PC-9 (cell line): ENCODE data around the gene CALM3.

Experiments
- EZH2 ChIP-seq: fragments of 200-600 bp; sonication (generic); IDR thresholded peaks from 2 replicates; pipeline ENCODE4 v1.8.0; 2017; ENCODE audit warnings: antibody characterized with exemption, low read depth
- TF ChIP-seq, protein P1 (sequence below): fragments of 200-600 bp; sonication (generic); conservative IDR thresholded peaks from 2 replicates; pipeline ENCODE4 v1.6.1; 2017; ENCODE audit warnings: mixed run types, antibody characterized with exemption, mild to moderate bottlenecking, moderate library complexity

DNA sequence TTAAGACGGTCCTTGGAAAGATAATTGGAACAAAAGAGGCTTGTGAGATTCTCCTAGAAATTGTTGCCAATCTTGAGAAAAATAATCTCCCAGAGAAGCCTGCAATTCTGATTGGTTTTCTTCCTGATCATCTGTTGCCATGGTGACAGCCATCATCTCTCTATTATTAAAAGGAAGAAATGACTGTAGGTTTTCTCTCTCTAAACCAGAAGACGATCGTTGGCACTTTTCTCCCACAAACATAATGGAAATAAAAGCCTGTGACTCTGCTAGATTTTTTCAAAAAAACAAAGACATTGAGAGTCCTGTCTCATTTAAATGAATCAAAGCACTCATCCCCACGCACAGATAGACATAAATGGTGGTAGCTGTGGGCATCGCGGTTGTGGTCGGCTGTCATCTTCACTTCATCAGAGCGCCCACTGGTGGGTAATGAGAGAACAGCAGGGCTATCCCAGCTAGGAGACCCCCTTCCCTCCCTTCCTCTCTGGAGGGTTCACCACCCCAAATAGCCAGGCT is 21.7 kb upstream of the CALM3 start:
- TF ChIP-seq, protein P1, sequence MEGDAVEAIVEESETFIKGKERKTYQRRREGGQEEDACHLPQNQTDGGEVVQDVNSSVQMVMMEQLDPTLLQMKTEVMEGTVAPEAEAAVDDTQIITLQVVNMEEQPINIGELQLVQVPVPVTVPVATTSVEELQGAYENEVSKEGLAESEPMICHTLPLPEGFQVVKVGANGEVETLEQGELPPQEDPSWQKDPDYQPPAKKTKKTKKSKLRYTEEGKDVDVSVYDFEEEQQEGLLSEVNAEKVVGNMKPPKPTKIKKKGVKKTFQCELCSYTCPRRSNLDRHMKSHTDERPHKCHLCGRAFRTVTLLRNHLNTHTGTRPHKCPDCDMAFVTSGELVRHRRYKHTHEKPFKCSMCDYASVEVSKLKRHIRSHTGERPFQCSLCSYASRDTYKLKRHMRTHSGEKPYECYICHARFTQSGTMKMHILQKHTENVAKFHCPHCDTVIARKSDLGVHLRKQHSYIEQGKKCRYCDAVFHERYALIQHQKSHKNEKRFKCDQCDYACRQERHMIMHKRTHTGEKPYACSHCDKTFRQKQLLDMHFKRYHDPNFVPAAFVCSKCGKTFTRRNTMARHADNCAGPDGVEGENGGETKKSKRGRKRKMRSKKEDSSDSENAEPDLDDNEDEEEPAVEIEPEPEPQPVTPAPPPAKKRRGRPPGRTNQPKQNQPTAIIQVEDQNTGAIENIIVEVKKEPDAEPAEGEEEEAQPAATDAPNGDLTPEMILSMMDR = no peak
- TF ChIP-seq EZH2 = no peak
